K562 (cell line): ENCODE measurements around the gene CENPU. TPM values are rescaled to one million over a fixed set of nuclear protein-coding genes. Genes with fewer than 3 reads are reported as not detected.

Source experiments
- ARID1B ChIP-seq: fragments of 450-650 bp; IDR thresholded peaks from 2 replicates; pipeline ENCODE4 v1.6.1; 2016; ENCODE audit warnings: antibody characterized with exemption, mild to moderate bottlenecking, inconsistent platforms
- ARID2 ChIP-seq: fragments of 450-650 bp; IDR thresholded peaks from 2 replicates; pipeline ENCODE4 v1.6.1; 2017; ENCODE audit warnings: antibody characterized with exemption, mild to moderate bottlenecking
- ARNT ChIP-seq, 2 experiments: fragments of 450-650 bp; IDR thresholded peaks; 2 replicates each; pipeline ENCODE4 v1.6.1; 2016; ENCODE audit warnings: mild to moderate bottlenecking in 1 of 2
- ATF7 ChIP-seq: fragments of 450-650 bp; IDR thresholded peaks from 2 replicates; pipeline ENCODE4 v1.7.1; 2014; ENCODE audit warnings: mild to moderate bottlenecking, moderate library complexity
- BHLHE40 ChIP-seq: IDR thresholded peaks from 2 replicates; pipeline ENCODE4 v1.6.1; 2011; ENCODE audit warnings: low read length, improper control_type of control experiment
- BRF2 ChIP-seq: IDR thresholded peaks from 3 replicates; pipeline ENCODE4 v1.6.1; 2011; ENCODE audit warnings: borderline replicate concordance, mild to moderate bottlenecking; ENCODE audit not compliant: insufficient read length, insufficient read depth
- CBFA2T3 ChIP-seq: fragments of 450-650 bp; IDR thresholded peaks from 2 replicates; pipeline ENCODE4 v1.6.1; 2017
- CC2D1A ChIP-seq: fragments of 450-650 bp; IDR thresholded peaks from 2 replicates; pipeline ENCODE4 v1.6.1; 2017; ENCODE audit warnings: mild to moderate bottlenecking
- CREB3 ChIP-seq: fragments of 450-650 bp; conservative IDR thresholded peaks from 2 replicates; pipeline ENCODE4 v1.6.1; 2016; ENCODE audit warnings: missing genetic modification characterization, low read depth, mild to moderate bottlenecking, missing compliant biosample characterization, moderate library complexity
- DEAF1 ChIP-seq: fragments of 450-650 bp; formaldehyde crosslinking; IDR thresholded peaks from 2 replicates; pipeline ENCODE4 v1.4.0; 2020; ENCODE audit warnings: mild to moderate bottlenecking, moderate library complexity
- FOXK2 ChIP-seq, 2 experiments: fragments of 450-650 bp; IDR thresholded peaks in 1 of 2; conservative IDR thresholded peaks in 1 of 2; 2 replicates each; pipeline ENCODE4 v1.6.1; 2016; ENCODE audit warnings: low read depth in 2 of 2, mild to moderate bottlenecking in 1 of 2
- FOXO4 ChIP-seq: fragments of 450-650 bp; formaldehyde crosslinking; IDR thresholded peaks from 2 replicates; pipeline ENCODE4 v1.4.0; 2020; ENCODE audit warnings: mild to moderate bottlenecking, moderate library complexity
- HCFC1 ChIP-seq: IDR thresholded peaks from 2 replicates; pipeline ENCODE4 v1.6.1; 2012; ENCODE audit warnings: low read depth, low read length, improper control_type of control experiment
- JUND ChIP-seq, 2 experiments: IDR thresholded peaks; 2 replicates in 1 of 2; 3 replicates in 1 of 2; pipeline ENCODE4 v1.6.1; 2011; ENCODE audit warnings: borderline replicate concordance in 2 of 2, low read depth in 2 of 2, low read length in 2 of 2, improper control_type of control experiment in 1 of 2, missing biosample characterization in 1 of 2, missing genetic modification characterization in 1 of 2, missing genetic modification reagents in 1 of 2
- MEIS2 ChIP-seq: fragments of 450-650 bp; IDR thresholded peaks from 2 replicates; pipeline ENCODE4 v1.6.1; 2014; ENCODE audit warnings: mild to moderate bottlenecking; ENCODE audit not compliant: partially characterized antibody
- RAD21 ChIP-seq, 2 experiments: fragments of 250-450 bp in 1 of 2; fragments of 450-650 bp in 1 of 2; sonication (Bioruptor Pico) in 1 of 2; formaldehyde crosslinking in 1 of 2; IDR thresholded peaks in 1 of 2; conservative IDR thresholded peaks in 1 of 2; 2 replicates each; pipeline versions ENCODE4 v1.4.0 to v1.8.0; 2020 to 2022; ENCODE audit warnings: mild to moderate bottlenecking in 2 of 2, moderate library complexity in 1 of 2
- RB1 ChIP-seq: fragments of 450-650 bp; IDR thresholded peaks from 2 replicates; pipeline ENCODE4 v1.6.1; 2017; ENCODE audit warnings: low read depth, mild to moderate bottlenecking
- SMAD4 ChIP-seq: fragments of 250-450 bp; sonication (Bioruptor Pico); conservative IDR thresholded peaks from 2 replicates; pipeline ENCODE4 v1.8.0; 2021; ENCODE audit warnings: inconsistent platforms, mild to moderate bottlenecking, moderate library complexity
- SOX6 ChIP-seq: fragments of 450-650 bp; IDR thresholded peaks from 2 replicates; pipeline ENCODE4 v1.6.1; 2014; ENCODE audit warnings: mild to moderate bottlenecking
- TCF3 ChIP-seq: sonication (generic); formaldehyde crosslinking; IDR thresholded peaks from 2 replicates; pipeline ENCODE4 v1.4.0; 2020; ENCODE audit warnings: mild to moderate bottlenecking, missing genetic modification reagents
- TEAD4 ChIP-seq, 2 experiments: sonication (generic) in 1 of 2; formaldehyde crosslinking in 1 of 2; IDR thresholded peaks; 2 replicates each; pipeline versions ENCODE4 v1.6.1 to v1.8.0; 2012 to 2022; ENCODE audit warnings: borderline replicate concordance in 1 of 2, inconsistent platforms in 1 of 2, low read length in 1 of 2, mild to moderate bottlenecking in 1 of 2, missing genetic modification reagents in 1 of 2
- polyA plus RNA-seq, 8 experiments: library from polyadenylated mRNA; depleted of rRNA in 4 of 8; stranded (reverse) in 5 of 8; unstranded in 3 of 8; fragments of >200 nt; fragmentation: Nextera tagmentation in 2 of 8; fragmentation: Illumina TruSeq in 1 of 8; extraction: Ambion mirVana in 2 of 8; extraction: Trizol in 1 of 8; gene quantifications; 2 replicates each; pipeline versions ENCODE4 v1.2.1 to v1.2.3, GENCODE V29; 2011 to 2014; ENCODE audit warnings: inconsistent platforms in 1 of 8, missing spikeins in 1 of 8
- total RNA-seq, 7 experiments: library from RNA; depleted of rRNA in 6 of 7; stranded (reverse); fragments of >200 nt in 6 of 7; fragmentation: Illumina TruSeq in 2 of 7; extraction: Trizol in 2 of 7; gene quantifications; 2 replicates each; pipeline versions ENCODE4 v1.2.1 to v1.2.3, GENCODE V29; 2011 to 2021; ENCODE audit warnings: low replicate concordance in 1 of 7

CENPU gene
- total and polyA plus RNA-seq, 9 of the 15 experiments (the other 6 are each of a cell fraction or from before 2014, with no cell fraction given), result 39.4 to 98.7 (median 84.3) TPM

- TF ChIP-seq FOXO4 (CRISPR knock-in tag), result no peak
- TF ChIP-seq CREB3, result no peak
- TF ChIP-seq JUND (IDR thresholded peaks at IDR 0.05; ENCODE audit: borderline replicate concordance, low read depth, low read length), result peak; percentile 68; the same call in 1 of the 2 replicates
- TF ChIP-seq JUND (tag; IDR thresholded peaks at IDR 0.05; ENCODE audit: borderline replicate concordance, low read depth, low read length), result no peak
- TF ChIP-seq SMAD4 (CRISPR knock-in tag), result peak; percentile 30; the same call in 1 of the 2 replicates
- peak; percentile 22 for TF ChIP-seq MEIS2
- TF ChIP-seq BHLHE40, result no peak
- TF ChIP-seq ARID2, result peak; percentile 75
- peak; percentile 66 for TF ChIP-seq ATF7
- no peak for TF ChIP-seq RB1
- TF ChIP-seq ARNT (IDR thresholded peaks at IDR 0.05), result no peak
- peak; percentile 53 for TF ChIP-seq CBFA2T3
- TF ChIP-seq HCFC1, result no peak
- TF ChIP-seq FOXK2 (conservative IDR thresholded peaks at IDR 0.05 in 1 of 2, IDR thresholded peaks at IDR 0.05 in 1 of 2; ENCODE audit: low read depth in 2 of 2), result peak; percentile 16 to 51; a peak in 1 of 4 replicates
- peak; percentile 56 for TF ChIP-seq CC2D1A
- peak; percentile 66 for TF ChIP-seq TCF3
- no peak for TF ChIP-seq SOX6
- TF ChIP-seq BRF2, result no peak
- TF ChIP-seq TEAD4 (IDR thresholded peaks at IDR 0.05; ENCODE audit: low read length), result peak; percentile 17; the same call in 1 of the 2 replicates
- no peak for TF ChIP-seq TEAD4 (CRISPR knock-in tag; IDR thresholded peaks at IDR 0.05; ENCODE audit: borderline replicate concordance)
- TF ChIP-seq DEAF1 (CRISPR knock-in tag), result peak; percentile 87
- peak; percentile 87 to 88 for TF ChIP-seq RAD21 (CRISPR knock-in tag; conservative IDR thresholded peaks at IDR 0.05 in 1 of 2, IDR thresholded peaks at IDR 0.05 in 1 of 2)
- TF ChIP-seq ARID1B, result peak; percentile 64
These were observed 12.2 kb upstream of the CENPU start (continued) for GRCh38 chr4:184745831-184746795.
